Gastrocnemius medialis (tissue), 4 donors: Measurements from ENCODE around the gene CCDC77. TPM values are rescaled to one million over a fixed set of nuclear protein-coding genes. Genes with fewer than 3 reads are reported as not detected.
A peak's percentile ranks its signal among the peaks of the same experiment; 100 is the strongest.
"Not testable (repeated sequence)": the region's sequence is repeated elsewhere in the genome, so short reads cannot be mapped to it uniquely, and the experiment has no call there.

Experiments used
- ATAC-seq, 2 donors: fragments of 150-250 bp; one replicate each; pipeline ENCODE4 v1.9.1; 2016
- DNase-seq, 2 donors: peaks; one replicate each; pipeline ENCODE4 v3.0.0-alpha.2; 2019
- H3K27ac ChIP-seq, 4 donors: fragments of 200-600 bp; sonication (generic); 1 replicate in 1 of 4; 2 replicates in 3 of 4; pipeline ENCODE4 v1.5.1; 2016 to 2018; ENCODE audit warnings: mild to moderate bottlenecking in 2 of 4, moderate library complexity in 1 of 4
- H3K27me3 ChIP-seq, 3 donors: fragments of 200-600 bp; sonication (generic) in 2 of 3; 1 replicate in 1 of 3; 2 replicates in 2 of 3; pipeline versions ENCODE4 v1.5.1 to v1.6.0; 2016 to 2019; ENCODE audit warnings: mild to moderate bottlenecking in 1 of 3, moderate library complexity in 1 of 3
- H3K36me3 ChIP-seq, 2 donors: fragments of 200-600 bp; sonication (generic) in 1 of 2; one replicate each; pipeline ENCODE4 v1.5.1; 2017 to 2018
- H3K4me1 ChIP-seq, 2 donors: fragments of 200-600 bp; sonication (generic) in 1 of 2; one replicate each; pipeline ENCODE4 v1.5.1; 2016 to 2017; ENCODE audit warnings: mild to moderate bottlenecking in 2 of 2
- H3K4me3 ChIP-seq, 4 donors: fragments of 200-600 bp; sonication (generic) in 3 of 4; 1 replicate in 1 of 4; 2 replicates in 3 of 4; pipeline ENCODE4 v1.5.1; 2016 to 2019; ENCODE audit warnings: mild to moderate bottlenecking in 2 of 4
- H3K9me3 ChIP-seq, 3 donors: fragments of 200-600 bp; sonication (generic) in 2 of 3; 1 replicate in 1 of 3; 2 replicates in 2 of 3; pipeline ENCODE4 v1.5.1; 2016 to 2019
- POLR2A ChIP-seq, 2 donors: fragments of 450-650 bp; IDR thresholded peaks; one replicate each; pipeline ENCODE4 v1.6.1; 2017; ENCODE audit warnings: antibody characterized with exemption in 2 of 2, mild to moderate bottlenecking in 2 of 2, moderate library complexity in 2 of 2
- in situ Hi-C, 4 donors: fragments of 200-750 bp; cut with MboI; loops; one replicate each; pipeline versions ENCODE4 v1.15.0 to v1.8.0; 2017; ENCODE audit warnings: low sequenced_read_pairs in 4 of 4
- intact Hi-C: fragments of 100-400 bp; cut with DNase I; formaldehyde crosslinking; loops from one replicate; pipeline ENCODE4 v1.15.1; 2023; ENCODE audit warnings: low total_unique reads
- total RNA-seq, 4 donors: library from RNA; depleted of rRNA; stranded (reverse); fragments of >200 nt; gene quantifications; one replicate each; pipeline versions ENCODE4 v1.1.0 to v1.2.3, GENCODE V29; 2016
- TF ChIP-seq, protein P1 (sequence below), 5 experiments: fragments of 450-650 bp in 3 of 5; fragments of 200-600 bp in 2 of 5; sonication (generic) in 2 of 5; IDR thresholded peaks in 4 of 5; conservative IDR thresholded peaks in 1 of 5; 1 replicate in 4 of 5; 2 replicates in 1 of 5; pipeline ENCODE4 v1.5.1; 2016 to 2019; ENCODE audit warnings: antibody characterized with exemption in 5 of 5, mild to moderate bottlenecking in 3 of 5, moderate library complexity in 3 of 5

The CCDC77 gene
- total RNA-seq, 4 donors from 2014 or later, result 2.6 to 20.2 (median 7.4) TPM

DNA sequence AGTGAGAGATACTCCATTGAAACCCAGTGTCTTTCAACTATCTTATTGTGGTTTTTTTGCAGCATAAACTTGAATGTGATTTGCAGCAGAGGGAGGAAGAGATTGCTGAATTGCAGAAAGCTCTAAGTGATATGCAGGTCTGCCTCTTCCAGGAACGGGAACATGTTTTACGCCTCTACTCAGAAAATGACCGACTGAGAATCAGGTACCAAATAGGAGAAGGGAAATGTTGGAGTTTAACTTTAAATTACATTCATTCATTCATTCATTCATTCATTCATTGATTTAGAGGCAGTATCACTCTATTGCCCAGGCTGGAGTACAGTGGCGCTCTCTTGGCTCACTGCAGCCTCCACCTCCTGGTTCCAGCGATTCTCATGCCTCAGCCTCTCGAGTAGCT, 17.0 kb downstream of the CCDC77 start:
- intact Hi-C loops, result no loop called here
- ATAC-seq (no peak), DNase-seq (no peak)
- Histone ChIP-seq H3K36me3 (peaks cover 0 to 34% of the 10 kb centered on the region in 2 donors), H3K9me3 (no peaks in the 10 kb centered on the region), H3K27ac (no peak overlapping the region), H3K4me3 (no peak overlapping the region), H3K27me3 (no peaks in the 10 kb centered on the region), H3K4me1 (no peaks in the 10 kb centered on the region)
- no peak for TF ChIP-seq POLR2A (IDR thresholded peaks at IDR 0.05)
- TF ChIP-seq, protein P1, sequence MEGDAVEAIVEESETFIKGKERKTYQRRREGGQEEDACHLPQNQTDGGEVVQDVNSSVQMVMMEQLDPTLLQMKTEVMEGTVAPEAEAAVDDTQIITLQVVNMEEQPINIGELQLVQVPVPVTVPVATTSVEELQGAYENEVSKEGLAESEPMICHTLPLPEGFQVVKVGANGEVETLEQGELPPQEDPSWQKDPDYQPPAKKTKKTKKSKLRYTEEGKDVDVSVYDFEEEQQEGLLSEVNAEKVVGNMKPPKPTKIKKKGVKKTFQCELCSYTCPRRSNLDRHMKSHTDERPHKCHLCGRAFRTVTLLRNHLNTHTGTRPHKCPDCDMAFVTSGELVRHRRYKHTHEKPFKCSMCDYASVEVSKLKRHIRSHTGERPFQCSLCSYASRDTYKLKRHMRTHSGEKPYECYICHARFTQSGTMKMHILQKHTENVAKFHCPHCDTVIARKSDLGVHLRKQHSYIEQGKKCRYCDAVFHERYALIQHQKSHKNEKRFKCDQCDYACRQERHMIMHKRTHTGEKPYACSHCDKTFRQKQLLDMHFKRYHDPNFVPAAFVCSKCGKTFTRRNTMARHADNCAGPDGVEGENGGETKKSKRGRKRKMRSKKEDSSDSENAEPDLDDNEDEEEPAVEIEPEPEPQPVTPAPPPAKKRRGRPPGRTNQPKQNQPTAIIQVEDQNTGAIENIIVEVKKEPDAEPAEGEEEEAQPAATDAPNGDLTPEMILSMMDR (IDR thresholded peaks at IDR 0.05 in 4 of 5, conservative IDR thresholded peaks at IDR 0.05 in 1 of 5), result no peak
- in situ Hi-C loops, result no loop called here

DNA sequence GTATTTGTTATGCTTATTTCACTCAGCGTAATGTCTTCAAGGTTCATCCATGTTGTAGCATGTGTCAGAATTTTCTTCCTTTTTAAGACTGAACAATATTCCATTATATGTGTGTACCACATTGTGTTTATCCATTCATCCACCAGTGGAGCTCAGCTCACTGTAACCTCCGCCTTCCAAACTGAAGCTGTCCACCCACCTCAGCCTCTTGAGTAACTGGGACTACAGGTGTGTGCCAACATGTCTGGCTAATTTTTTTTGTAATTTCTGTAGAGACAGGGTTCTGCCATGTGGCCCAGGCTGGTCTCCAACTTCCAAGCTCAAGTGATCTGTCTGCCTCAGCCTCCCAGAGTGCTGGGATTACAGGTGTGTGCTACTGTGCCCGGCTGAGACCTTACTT, 21.1 kb downstream of the CCDC77 start:
- no peak for DNase-seq
- in situ Hi-C loops, result no loop called here
- no peak for TF ChIP-seq POLR2A (IDR thresholded peaks at IDR 0.05)
- TF ChIP-seq, protein P1 (IDR thresholded peaks at IDR 0.05 in 4 of 5, conservative IDR thresholded peaks at IDR 0.05 in 1 of 5), result no peak

DNA sequence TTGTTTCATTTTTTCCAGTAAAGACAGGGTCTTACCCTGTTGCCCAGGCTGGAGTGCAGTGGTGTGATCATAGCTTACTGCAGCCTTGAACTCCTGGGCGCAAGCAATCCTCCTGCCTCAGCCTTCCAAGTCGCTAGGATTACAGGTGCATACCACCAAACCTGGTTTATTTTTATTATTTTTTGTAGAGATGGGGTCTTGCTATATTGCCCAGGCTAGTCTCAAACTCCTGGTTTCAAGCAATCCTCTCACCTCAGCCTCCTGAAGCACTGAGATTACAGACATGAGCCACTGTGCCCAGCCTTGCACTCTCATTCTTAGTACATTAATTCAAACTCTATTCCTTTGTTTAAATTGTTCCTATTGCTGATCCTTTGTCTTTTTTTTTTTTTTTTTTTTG, 34.3 kb downstream of the CCDC77 start:
- H3K4me1 ChIP-seq, H3K4me3 ChIP-seq, H3K27ac ChIP-seq, DNase-seq, ATAC-seq, H3K27me3 ChIP-seq, in situ Hi-C loops, H3K9me3 ChIP-seq, intact Hi-C loops: not testable (repeated sequence)
- peaks cover 0 to 50% of the 10 kb centered on the region in 2 donors for H3K36me3 ChIP-seq

More for the DNA sequence above, 21.1 kb downstream of the CCDC77 start:
- ATAC-seq, result no peak
- Histone ChIP-seq H3K4me1 (no peaks in the 10 kb centered on the region), H3K36me3 (peaks cover 0 to 25% of the 10 kb centered on the region in 2 donors), H3K27me3 (no peaks in the 10 kb centered on the region), H3K9me3 (no peaks in the 10 kb centered on the region), H3K27ac (no peak overlapping the region), H3K4me3 (no peak overlapping the region)
- intact Hi-C loops, result no loop called here

DNA sequence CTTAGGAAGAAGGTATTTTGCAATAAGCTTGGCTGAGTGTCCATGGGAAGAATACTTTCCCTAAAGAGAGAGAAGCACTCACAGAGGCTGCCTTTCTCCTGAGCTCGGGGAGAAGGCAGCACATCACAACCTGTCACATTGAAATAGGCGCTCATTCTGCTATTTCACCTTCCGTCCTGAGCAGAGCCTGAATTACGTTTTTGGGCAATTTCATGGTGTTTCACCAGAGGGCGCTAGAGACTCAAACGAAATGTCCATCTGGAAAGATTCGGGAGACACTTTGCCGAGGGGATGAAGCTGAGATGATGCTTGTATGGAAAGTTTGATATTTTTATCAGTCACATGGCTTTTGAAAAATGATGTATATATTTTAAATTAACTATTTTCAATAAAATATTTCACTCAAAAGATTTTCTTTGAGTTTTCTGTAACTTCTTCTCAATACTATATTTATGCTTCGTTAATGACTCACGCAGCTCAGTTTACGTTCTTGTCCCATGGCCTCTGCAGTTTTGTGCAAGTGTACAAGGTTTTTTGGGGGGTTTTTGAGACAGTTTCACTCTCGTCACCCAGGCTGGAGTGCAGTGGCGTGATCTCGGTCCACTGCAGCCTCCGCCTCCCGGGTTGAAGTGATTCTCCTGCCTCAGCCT, 40.9 kb downstream of the CCDC77 start:
- no peak for DNase-seq
- TF ChIP-seq, protein P1 (IDR thresholded peaks at IDR 0.05 in 4 of 5, conservative IDR thresholded peaks at IDR 0.05 in 1 of 5), result peak; percentile 55 to 84 (median 71)
- TF ChIP-seq POLR2A (IDR thresholded peaks at IDR 0.05), result no peak
- Histone ChIP-seq H3K27ac (no peak overlapping the region), H3K4me3 (no peak overlapping the region), H3K9me3 (no peaks in the 10 kb centered on the region), H3K36me3 (peaks cover 0 to 15% of the 10 kb centered on the region in 2 donors), H3K4me1 (no peaks in the 10 kb centered on the region), H3K27me3 (no peaks in the 10 kb centered on the region)
- in situ Hi-C loops, result loop anchor here in 3 of 4 donors (5.0 to 10.0 kb wide), 2 partner anchors 92 to 100 kb away; no protein-coding TSS in a partner anchor
- peak in 1 of 2 donors; percentile 70 for ATAC-seq
- intact Hi-C loops, result loop anchor here (1.0 kb wide), 1 partner anchor 105 kb away; no protein-coding TSS in a partner anchor

DNA sequence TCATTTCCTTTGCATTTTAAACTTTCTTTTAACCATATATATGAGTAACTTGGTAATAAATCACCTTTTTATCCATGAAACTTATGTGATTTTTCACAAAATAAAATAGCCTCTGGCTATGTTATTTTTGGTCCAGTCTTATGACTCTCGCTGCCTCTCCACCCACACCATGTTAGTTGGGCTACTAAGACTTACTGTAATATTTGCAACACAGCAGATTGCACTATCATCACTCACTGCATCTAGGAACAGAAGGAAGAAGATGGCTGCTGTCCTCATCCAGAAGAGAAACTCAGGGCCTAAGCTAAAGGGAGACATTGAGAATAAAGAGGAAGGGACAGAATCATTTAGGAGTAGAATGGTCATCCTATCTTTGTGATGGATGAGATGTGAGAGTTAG, 45.7 kb downstream of the CCDC77 start:
- DNase-seq (no peak), ATAC-seq (no peak)
- Histone ChIP-seq H3K4me3 (no peak overlapping the region), H3K27ac (no peak overlapping the region), H3K9me3 (no peaks in the 10 kb centered on the region), H3K4me1 (no peaks in the 10 kb centered on the region), H3K36me3 (no peaks in the 10 kb centered on the region), H3K27me3 (no peaks in the 10 kb centered on the region)
- TF ChIP-seq, protein P1 (IDR thresholded peaks at IDR 0.05 in 4 of 5, conservative IDR thresholded peaks at IDR 0.05 in 1 of 5), result no peak
- no peak for TF ChIP-seq POLR2A (IDR thresholded peaks at IDR 0.05)
- intact Hi-C loops (no loop called here), in situ Hi-C loops (loop anchor here in 3 of 4 donors (5.0 to 10.0 kb wide), 3 partner anchors 88 to 105 kb away; no protein-coding TSS in a partner anchor)
